ENCODE results near the gene BRD3.

DNA sequence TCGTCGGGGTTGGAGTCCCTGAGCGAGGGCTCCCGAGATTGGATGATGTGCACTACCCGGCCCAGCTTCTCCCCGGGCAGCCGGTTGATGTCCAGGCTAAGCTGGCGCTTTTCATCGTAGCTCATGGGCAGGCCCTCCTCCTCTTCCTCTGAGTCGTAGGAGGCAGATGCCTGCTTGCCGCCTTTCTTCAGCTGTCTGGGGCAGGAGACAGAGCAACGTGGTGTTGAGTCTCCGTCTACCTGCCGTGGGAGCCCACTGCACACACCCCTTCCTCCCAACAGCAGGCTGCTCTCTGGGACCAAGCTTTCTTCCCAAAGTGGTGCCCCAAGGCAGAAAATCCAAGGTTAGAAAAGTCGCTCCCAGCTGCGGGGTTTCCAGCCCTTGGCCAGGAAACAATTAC is 31.7 kb downstream of the BRD3 start:
- no peak for TF ChIP-seq FOSL1 (IDR thresholded peaks at IDR 0.05; ENCODE audit: insufficient read depth, low read depth, low read length)
- TF ChIP-seq MAFK (IDR thresholded peaks at IDR 0.05; ENCODE audit: low read depth, low read length): no peak
- no peak for TF ChIP-seq GABPA (IDR thresholded peaks at IDR 0.05; ENCODE audit: borderline replicate concordance, insufficient read depth, low read length)
- TF ChIP-seq, protein P1, sequence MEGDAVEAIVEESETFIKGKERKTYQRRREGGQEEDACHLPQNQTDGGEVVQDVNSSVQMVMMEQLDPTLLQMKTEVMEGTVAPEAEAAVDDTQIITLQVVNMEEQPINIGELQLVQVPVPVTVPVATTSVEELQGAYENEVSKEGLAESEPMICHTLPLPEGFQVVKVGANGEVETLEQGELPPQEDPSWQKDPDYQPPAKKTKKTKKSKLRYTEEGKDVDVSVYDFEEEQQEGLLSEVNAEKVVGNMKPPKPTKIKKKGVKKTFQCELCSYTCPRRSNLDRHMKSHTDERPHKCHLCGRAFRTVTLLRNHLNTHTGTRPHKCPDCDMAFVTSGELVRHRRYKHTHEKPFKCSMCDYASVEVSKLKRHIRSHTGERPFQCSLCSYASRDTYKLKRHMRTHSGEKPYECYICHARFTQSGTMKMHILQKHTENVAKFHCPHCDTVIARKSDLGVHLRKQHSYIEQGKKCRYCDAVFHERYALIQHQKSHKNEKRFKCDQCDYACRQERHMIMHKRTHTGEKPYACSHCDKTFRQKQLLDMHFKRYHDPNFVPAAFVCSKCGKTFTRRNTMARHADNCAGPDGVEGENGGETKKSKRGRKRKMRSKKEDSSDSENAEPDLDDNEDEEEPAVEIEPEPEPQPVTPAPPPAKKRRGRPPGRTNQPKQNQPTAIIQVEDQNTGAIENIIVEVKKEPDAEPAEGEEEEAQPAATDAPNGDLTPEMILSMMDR (IDR thresholded peaks at IDR 0.05; ENCODE audit: control extremely low read depth in 1 of 3, insufficient read depth in 1 of 3, low read depth in 1 of 3, low read length in 3 of 3): no peak
- TF ChIP-seq, protein P2, sequence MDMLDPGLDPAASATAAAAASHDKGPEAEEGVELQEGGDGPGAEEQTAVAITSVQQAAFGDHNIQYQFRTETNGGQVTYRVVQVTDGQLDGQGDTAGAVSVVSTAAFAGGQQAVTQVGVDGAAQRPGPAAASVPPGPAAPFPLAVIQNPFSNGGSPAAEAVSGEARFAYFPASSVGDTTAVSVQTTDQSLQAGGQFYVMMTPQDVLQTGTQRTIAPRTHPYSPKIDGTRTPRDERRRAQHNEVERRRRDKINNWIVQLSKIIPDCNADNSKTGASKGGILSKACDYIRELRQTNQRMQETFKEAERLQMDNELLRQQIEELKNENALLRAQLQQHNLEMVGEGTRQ (IDR thresholded peaks at IDR 0.05; ENCODE audit: low read length): no peak
- TF ChIP-seq HDAC2 (IDR thresholded peaks at IDR 0.05; ENCODE audit: borderline replicate concordance in 1 of 2, low read depth in 2 of 2, low read length in 2 of 2): no peak
